HG03025 (cell line): ENCODE data around the gene OR1E2.
"Not testable (repeated sequence)": the region's sequence is repeated elsewhere in the genome, so short reads cannot be mapped to it uniquely, and the experiment has no call there.

Experiments used
- ATAC-seq: cut with Tn5 transposase; IDR thresholded peaks from one replicate; pipeline ENCODE4 v1.9.1; 2021; ENCODE audit warnings: mild to moderate bottlenecking, moderate library complexity; ENCODE audit not compliant: unreplicated experiment, low FRiP score

The OR1E2 gene, protein sequence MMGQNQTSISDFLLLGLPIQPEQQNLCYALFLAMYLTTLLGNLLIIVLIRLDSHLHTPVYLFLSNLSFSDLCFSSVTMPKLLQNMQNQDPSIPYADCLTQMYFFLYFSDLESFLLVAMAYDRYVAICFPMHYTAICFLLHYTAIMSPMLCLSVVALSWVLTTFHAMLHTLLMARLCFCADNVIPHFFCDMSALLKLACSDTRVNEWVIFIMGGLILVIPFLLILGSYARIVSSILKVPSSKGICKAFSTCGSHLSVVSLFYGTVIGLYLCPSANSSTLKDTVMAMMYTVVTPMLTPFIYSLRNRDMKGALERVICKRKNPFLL

DNA sequence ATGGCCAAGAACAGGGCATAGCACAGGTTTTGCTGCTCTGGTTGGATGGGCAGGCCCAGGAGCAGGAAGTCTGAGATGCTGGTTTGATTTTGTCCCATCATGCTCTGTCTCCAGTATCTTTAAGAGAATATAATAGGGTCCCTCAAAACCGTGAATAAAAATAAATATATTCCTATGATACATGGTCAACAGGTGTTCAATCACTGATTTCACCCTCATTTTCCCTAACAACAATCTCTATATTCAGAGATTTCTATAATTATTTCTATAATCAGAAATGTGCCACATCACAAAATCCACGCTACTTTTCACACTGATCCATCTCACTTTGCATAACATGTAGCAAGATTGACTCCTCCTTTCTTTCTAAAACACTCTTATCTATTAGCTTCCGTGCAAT is at the start of gene OR1E2:
Gene OR1E2, minus strand, starts transcription at position 101 of the 400 bp plus-strand sequence. Its CDS starts 0 bp downstream, at position 101.
- ATAC-seq = no peak

DNA sequence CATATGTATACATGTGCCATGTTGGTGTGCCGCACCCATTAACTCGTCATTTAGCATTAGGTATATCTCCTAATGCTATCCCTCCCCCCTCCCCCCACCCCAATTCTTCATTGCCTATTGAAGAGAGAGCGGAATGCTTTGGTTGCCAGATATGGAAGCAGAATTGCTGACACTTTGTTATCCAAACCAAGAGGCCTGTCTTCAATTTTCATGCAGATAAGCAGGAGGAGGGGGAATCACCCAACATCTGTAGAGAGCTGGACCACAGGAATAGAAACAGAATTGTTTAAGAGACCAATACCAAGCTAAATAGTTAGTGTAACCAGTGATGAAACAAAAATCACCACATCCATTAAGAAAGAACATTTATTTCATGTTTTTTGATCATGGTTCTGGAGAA is 49.2 kb upstream of the OR1E2 start:
- ATAC-seq = no peak

DNA sequence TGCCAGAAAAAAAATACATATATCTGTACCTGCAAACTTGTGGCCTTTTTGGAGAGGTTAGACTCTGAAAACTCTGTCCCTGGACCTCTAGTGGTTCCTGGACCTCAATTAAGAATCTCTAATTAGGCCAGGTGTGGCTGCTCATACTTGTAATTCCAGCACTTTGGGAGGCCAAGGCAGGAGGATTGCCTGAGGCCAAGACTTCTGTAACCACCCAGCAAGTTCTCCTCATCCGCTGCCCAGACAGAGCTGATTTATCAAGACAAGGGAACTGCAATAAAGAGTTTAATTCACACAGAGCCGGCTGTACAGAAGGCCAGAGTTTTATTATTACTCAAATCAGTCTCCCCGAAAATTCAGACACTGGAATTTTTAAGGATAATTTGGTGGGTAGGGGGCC is 46.3 kb upstream of the OR1E2 start:
- no peak for ATAC-seq

DNA sequence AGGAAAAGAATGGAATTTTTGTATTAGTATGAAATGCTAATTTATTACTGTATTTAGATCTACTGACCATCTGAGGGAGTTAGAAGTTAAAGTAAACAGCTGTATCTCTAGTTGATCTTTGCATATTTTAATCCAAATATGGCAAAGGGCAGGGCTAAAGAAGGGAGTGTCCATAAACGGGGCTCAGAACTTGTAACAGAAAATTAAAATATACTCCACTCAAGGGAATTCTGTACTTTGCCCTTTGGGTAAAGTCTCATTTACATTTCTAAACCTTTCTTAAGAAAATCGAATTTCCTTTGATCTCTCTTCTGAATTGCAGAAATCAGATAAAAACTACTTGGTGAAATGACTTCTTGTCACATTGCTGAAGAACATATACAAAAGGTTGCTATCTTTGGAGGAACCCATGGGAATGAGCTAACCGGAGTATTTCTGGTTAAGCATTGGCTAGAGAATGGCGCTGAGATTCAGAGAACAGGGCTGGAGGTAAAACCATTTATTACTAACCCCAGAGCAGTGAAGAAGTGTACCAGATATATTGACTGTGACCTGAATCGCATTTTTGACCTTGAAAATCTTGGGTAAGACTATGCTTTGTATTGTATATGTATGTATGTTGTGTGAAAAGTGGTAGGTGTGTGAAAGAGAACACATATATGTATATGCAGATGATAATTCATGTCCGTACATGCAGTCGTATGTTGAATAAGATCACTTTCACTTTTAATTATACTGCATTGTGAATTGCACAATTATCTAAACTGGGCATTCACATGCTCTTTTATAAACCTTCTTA is 42.4 kb upstream of the OR1E2 start, which contains the start of gene ASPA:
Gene ASPA, plus strand, starts transcription at position 186 of the 799 bp plus-strand sequence. Its CDS starts 163 bp downstream, at position 349.
- no peak for ATAC-seq

DNA sequence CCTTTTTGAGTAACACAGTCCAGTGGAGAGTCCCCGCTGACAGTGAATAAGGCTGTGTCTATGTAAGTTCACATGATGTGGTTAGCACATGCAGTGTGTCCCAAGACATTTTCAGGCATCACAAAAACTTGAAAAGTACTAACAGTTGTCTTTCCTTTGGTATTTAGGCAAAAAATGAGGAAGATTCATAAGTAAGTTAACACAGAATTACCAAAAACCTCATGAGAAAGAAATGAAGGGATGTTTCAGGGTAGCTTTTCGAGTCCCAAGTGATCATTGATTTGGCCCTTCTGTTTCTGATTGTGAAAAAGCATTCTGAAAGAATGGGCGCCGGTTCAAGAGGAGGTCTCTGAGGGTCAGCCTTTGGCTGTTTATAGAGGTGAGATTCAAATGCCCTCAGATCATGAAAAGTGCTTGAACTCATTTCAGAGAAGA is 41.6 kb upstream of the OR1E2 start:
- no peak for ATAC-seq

DNA sequence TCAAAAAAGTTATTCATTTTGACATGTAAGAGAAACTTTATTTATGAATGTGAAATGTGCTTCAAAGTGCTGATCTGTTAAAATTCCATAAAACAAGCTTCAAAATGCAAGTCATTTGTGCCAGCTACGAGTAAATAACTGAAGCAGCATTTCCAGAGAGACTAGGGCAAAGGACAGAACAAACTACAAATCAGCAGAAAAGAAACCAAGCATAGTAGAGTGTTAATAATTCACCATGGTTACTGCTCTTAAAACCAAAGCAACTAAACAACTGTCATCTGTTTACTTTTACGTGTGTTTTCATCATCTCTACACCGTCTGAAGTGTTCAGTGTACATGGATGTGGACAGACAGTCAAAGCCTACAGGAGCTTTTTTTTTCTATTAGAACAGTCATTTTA is 40.6 kb upstream of the OR1E2 start:
- no peak for ATAC-seq

DNA sequence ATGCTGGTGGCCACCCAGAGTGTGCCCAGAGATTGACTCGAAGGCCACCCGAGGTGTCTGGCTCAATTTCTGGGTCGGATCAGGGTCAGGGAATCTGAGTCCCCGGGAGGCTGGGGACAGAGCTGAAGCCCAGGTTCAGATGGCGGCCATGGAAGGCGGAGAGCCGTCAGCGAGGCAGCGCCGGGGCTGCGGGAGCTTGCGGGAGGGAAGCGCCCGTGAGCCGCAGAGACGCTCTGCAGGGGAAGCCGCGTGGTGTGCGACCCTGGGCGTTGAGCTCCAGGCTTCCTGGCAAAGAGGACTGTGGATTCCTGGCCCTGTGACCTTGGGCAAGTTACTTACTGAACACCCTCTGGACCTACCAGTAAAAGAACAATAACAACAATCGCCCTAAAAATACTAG is 38.5 kb upstream of the OR1E2 start:
- no peak for ATAC-seq

DNA sequence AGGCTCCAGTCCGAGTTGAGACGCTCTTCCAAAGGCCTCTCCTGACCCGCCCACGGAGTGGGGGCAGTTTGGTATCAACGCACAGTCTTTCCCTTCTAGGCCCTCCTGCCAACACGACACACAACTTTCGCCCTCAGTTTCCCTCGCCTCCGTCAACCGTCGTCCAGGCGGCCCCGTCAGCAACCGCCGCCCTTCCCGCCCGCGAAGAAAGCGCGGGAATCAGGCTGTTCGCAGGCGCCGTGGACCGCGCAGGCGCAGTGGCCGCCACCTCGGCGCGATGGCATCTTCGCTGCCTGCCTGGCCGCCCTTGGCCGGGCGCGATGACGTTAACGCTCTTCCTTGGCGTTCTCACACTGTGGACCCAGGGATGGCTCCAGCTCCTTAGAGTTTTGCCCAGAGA is 38.0 kb upstream of the OR1E2 start, which contains the start of gene SPATA22:
Gene SPATA22, minus strand, starts transcription at position 221 of the 400 bp plus-strand sequence. CDS start 2,494 bp downstream, outside the sequence.
- ATAC-seq = no peak

DNA sequence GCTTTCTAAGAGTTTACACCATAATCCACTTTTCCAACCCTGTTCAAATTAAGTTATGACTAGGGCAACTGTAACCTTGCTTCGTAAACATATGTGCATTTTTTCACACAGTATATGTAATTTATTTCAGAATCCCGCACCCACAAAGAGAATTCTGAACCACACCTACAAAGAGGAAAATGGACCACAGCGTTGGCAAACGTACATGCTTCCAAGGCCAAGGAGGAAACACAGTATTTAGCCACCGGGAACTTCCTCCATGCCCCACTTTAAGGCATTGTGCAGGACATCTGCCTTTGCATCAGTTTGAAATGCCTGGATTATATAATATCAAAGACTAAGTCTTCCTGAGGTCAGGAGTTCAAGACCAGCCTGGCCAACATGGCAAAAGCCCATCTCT is 35.9 kb upstream of the OR1E2 start:
- no peak for ATAC-seq

DNA sequence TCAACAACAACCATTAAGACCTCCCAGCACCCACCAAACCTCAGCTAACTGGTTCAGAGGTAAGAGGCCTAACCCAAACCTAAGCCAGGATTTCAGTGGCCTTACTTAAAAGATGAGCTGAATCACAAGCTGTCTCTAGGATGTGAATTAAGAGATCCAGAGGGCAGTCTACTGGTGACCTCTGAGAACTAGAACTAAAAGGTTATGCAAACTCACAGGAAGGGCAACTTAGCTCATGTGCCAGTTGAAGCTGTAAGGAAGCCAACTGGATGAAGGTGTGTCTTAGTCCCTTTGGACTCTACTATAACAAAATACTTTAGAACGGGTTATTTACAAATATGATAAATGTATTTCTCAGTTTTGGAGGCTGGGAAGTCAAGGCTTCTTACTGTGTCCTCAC is 32.7 kb upstream of the OR1E2 start:
- ATAC-seq = not testable (repeated sequence)

DNA sequence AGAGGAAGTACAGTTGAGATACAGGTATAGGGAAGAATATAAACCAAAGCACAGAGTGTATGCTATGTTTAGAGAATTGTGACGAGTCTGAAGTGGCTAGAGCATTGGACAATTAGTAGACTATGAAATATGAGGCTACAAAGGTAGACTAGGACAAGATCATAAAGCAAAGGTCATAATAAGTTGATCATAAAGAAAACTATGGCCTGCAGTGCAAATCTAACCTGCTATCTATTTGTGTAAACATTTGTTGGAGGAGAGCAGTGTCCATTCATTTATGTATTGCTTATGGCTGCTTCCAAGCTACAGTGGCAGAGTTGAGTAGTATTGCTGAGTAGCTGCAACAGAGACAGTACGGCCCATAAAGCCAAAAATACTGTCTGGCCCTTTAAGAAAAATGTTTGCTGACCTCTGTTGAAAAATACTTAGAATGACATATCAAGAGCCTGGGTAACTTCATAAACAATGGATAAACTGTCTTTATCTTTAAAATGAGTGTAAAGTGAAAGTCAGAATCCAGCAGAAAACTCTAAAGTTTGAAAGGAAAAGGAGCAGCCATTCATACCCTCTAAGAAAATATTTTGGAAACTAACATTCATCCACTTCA is 14.5 kb upstream of the OR1E2 start:
- no peak for ATAC-seq

DNA sequence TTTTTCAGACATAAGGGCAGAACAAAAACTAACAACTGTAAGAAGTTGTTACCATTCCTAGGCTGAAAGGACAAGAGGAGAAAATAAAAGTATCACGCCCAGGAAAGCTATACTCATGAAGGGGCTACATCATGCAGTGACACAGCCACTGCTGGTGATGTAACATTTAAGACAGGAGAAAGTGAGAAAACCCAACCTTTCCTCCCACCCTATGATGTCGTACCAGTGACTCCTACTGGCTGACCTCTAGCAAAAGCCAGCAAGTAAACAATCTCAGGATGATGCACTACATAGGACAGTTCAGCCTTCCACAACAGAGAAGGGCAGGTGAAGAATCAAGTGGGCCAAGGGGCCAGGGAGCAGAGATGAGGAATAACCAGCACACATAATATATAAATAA is 14.0 kb upstream of the OR1E2 start:
- ATAC-seq = no peak

DNA sequence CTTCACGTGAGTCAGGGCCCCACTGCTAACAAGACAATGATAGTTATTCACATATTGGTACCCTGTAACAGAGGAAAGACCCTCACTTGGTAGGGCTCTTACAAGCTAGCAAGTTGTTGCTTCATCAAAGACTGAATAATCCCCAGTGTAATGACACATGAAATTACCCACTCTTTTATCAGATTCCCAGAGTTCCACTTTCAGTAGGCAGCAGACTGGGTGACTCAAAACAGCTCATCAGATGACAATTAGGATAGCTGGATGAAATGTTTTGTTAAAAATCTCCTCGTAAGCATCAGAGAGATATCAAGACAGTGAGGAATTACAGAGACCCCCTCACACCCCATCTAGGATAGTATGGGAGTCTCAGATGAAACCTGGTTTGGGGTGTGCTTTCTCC is 6.8 kb upstream of the OR1E2 start:
- no peak for ATAC-seq

DNA sequence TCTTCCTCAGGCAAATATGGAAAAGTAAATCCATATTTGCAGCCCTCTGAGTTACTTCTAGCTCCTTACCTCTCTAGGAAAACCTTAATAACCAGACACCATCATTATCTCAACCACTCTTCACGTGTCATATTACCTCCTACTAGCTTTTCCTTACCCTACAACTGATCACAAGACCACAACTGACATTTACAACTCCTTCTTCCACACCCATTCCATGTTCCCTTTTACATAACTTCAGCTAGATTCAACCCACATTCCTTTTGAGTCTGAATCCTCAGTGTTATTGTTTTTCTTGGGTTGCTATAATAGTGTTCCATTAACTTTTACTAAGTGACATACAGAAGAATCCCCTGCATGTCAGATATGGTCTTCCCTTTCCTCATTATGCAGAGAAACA is 4.7 kb upstream of the OR1E2 start:
- ATAC-seq = no peak

DNA sequence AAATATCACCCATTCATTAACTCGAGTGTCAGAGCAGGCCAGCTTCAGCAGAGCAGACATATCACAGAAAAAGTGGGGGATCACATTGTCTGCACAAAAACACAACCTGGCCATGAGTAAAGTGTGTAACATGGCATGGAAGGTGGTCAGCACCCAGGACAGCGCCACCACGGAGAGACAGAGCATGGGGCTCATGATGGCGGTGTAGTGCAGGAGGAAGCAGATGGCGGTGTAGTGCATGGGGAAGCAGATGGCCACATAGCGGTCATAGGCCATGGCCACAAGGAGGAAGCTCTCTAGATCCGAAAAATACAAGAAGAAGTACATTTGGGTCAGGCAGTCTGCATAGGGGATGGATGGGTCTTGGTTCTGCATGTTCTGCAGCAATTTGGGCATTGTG is 426 bp downstream of the OR1E2 start:
- not testable (repeated sequence) for ATAC-seq

DNA sequence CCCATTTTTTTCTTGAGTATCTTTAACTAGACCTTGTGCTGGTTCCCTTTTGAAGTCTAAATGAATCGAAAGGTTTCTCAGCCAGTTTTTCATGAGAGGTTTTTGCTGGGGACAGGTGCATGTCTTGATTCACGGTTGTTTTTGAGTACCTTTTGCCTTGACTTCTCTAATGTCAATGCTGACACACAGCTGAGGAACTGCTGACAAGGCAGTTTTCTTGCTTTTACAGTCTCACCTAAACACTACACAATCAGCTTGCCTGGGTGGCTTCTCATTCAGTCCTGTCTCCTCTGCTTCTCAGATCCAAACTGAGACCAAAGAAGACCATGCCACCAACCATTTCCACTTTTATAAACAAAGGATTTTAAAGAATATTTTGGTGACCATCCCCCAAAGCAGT is 15.4 kb downstream of the OR1E2 start:
- no peak for ATAC-seq

DNA sequence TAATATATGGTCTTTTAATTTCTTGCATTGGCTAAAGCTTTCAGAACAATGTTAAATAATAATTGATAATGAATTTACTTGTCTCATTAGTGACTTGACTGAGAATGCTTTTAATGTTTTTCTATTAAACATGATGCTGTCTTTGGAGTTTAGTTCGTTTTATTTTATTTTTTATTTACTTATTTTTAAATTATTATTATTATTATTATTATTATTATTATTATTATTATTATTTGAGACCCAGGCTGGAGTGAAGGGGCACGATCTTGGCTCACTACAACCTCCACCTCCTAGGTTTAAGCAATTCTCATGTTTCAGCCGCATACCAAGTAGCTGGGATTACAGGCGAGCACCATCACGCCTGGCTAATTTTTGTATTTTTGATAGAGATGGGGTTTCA is 18.0 kb downstream of the OR1E2 start:
- no peak for ATAC-seq

DNA sequence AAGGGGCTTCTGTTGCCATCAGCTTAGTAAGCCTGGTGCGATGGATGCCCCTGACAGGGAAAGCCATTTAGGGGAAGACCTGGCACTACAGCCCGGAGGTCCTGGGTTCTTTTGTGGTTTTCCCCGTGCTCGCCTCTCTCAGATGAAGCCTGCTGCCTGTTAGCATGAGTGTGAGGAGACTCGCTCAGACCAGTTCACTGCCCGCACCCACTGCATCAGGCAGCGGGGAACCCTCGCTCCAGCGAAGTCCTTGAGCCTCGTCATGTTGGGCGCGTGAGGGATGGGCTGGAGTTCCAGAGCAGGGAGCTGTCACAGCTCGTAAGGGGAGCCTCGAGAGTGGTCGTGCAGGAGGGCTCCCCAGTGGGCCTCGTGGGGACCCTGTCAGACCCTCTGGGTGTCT is 21.4 kb downstream of the OR1E2 start:
- ATAC-seq = not testable (repeated sequence)

DNA sequence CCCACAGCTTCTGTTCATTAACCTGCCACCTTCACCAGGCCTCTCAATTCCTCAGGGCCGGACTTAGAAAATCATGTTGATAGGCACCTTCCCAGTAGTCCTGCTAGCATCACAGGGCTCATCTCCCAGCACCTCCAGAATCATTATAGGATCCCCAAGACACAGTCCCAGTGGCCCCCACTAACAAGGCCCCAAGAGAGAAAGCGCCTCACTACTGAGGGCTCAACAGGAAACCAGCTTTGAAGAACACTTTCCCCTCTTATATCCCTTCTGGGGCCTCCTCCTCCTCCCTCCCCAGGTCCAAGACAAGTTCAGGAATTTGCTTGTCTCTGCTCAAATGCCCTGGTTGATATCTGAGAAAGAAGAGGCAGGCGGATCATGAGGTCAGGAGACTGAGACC is 22.6 kb downstream of the OR1E2 start, which contains the start of gene OR3A3:
Gene OR3A3, plus strand, starts transcription at position 301 of the 400 bp plus-strand sequence.
- ATAC-seq = no peak

DNA sequence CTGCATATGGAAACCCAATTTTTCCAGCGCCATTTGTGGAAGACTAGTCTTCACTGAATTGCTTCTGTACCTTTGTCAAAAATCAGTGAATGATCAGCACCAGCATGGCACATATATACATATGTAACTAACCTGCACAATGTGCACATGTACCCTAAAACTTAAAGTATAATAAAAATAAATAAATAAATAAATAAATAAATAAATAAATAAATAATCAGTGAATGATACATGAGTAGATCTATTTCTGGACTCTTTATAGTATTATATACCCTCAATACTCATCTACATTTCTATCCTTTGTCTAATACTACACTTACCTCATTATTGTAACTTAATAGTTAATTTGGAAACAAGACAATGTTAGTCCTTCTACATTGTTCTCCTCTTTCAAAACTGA is 29.8 kb downstream of the OR1E2 start:
- not testable (repeated sequence) for ATAC-seq

DNA sequence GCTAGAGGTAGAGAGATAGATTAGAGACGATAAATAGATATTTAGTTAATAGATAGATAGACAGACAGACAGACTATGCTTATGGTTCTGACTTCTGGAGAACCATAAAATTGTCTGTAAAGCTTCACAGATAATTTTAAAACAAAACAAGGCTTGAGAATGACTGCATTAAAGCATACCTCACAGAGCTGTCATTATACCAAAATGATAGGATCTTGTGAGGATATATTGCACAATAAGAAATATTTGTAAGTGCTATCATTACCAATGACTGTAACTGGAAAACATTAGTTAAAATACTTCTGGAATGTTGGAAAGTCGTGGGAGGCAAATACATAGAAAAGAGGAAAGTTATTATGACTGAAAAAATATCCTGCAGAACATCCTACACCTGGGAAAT is 31.9 kb downstream of the OR1E2 start:
- ATAC-seq = no peak
